Measurements from ENCODE around the gene ZBTB8OS.

DNA sequence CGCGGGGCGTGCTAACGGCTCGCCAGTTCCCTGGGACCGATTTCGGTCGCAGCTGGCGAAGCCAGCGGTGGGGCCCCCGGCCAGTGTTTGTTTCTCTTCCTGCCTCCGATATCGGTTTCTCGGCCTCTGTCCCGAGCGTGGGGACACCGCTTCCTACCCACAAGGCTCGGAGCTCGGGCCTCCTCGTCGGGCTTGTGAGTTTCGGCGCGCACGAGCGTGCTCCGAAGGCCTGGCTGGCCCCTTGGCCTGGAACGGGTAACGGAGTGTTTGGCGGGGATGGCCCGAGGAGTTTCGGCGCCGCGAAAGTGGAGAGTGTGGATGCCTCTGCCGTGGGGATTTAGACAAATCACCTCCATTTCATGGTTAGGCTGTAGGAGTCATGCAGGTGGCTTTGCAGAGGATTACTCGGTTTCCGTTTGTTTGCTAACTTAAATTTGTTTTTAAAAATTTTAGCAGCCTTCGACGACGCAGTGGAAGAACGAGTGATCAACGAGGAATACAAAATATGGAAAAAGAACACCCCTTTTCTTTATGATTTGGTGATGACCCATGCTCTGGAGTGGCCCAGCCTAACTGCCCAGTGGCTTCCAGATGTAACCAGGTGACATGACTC is 1.2 kb upstream of the ZBTB8OS start:
- TF ChIP-seq, protein P1, sequence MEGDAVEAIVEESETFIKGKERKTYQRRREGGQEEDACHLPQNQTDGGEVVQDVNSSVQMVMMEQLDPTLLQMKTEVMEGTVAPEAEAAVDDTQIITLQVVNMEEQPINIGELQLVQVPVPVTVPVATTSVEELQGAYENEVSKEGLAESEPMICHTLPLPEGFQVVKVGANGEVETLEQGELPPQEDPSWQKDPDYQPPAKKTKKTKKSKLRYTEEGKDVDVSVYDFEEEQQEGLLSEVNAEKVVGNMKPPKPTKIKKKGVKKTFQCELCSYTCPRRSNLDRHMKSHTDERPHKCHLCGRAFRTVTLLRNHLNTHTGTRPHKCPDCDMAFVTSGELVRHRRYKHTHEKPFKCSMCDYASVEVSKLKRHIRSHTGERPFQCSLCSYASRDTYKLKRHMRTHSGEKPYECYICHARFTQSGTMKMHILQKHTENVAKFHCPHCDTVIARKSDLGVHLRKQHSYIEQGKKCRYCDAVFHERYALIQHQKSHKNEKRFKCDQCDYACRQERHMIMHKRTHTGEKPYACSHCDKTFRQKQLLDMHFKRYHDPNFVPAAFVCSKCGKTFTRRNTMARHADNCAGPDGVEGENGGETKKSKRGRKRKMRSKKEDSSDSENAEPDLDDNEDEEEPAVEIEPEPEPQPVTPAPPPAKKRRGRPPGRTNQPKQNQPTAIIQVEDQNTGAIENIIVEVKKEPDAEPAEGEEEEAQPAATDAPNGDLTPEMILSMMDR (IDR thresholded peaks at IDR 0.05) = no peak
- no peak for TF ChIP-seq POLR2A (IDR thresholded peaks at IDR 0.05)
